H1 (cell line): Measurements from ENCODE around the gene ZP2. TPM values are rescaled to one million over a fixed set of nuclear protein-coding genes. Genes with fewer than 3 reads are reported as not detected.

Source experiments
- CTCF ChIA-PET: fragments of 300-600 bp; sonication (Branson Sonifier 250); formaldehyde crosslinking; loops from one replicate; lab custom pipeline; 2021; ENCODE audit not compliant: partially characterized antibody; lab: Charles Lee
- POLR2A ChIA-PET: fragments of 300-600 bp; sonication (Branson Sonifier 250); formaldehyde crosslinking; loops from one replicate; lab custom pipeline; 2021; ENCODE audit warnings: inconsistent platforms; ENCODE audit not compliant: partially characterized antibody; lab: Charles Lee
- DNase-seq, 2 experiments: peaks; one replicate each; pipeline versions ENCODE4 v3.0.0 to v3.0.0-alpha.2; 2010 to 2022; ENCODE audit warnings: low spot score in 2 of 2, low read depth in 1 of 2, mixed read lengths in 1 of 2
- FAIRE-seq: peaks from 2 replicates; lab custom pipeline; 2011; peaks lifted over from hg19 to GRCh38; lab: Jason Lieb, UNC
- H2AFZ ChIP-seq: 2 replicates; pipeline ENCODE4 v1.8.1; 2012; ENCODE audit warnings: low read length, inconsistent platforms
- H2AK5ac ChIP-seq: 2 replicates; pipeline ENCODE4 v1.6.1; 2013; ENCODE audit warnings: low read depth, low read length
- H2BK120ac ChIP-seq: replicated peaks from 2 replicates; pipeline ENCODE3; 2013; ENCODE audit warnings: low read depth, low read length, inconsistent platforms
- H2BK12ac ChIP-seq: 2 replicates; pipeline ENCODE4 v1.6.1; 2013; ENCODE audit warnings: low read depth, low read length
- H2BK15ac ChIP-seq: 2 replicates; pipeline ENCODE4 v1.6.1; 2013; ENCODE audit warnings: low read length
- H2BK20ac ChIP-seq: 2 replicates; pipeline ENCODE4 v1.6.1; 2013; ENCODE audit warnings: low read length
- H2BK5ac ChIP-seq: 2 replicates; pipeline ENCODE4 v1.6.1; 2013; ENCODE audit warnings: low read depth, low read length
- H3K14ac ChIP-seq: 2 replicates; pipeline ENCODE4 v1.6.1; 2013; ENCODE audit warnings: inconsistent platforms; ENCODE audit not compliant: insufficient read length
- H3K18ac ChIP-seq: 2 replicates; pipeline ENCODE4 v1.6.1; 2013; ENCODE audit warnings: low read length; ENCODE audit errors: extremely low read depth
- H3K23ac ChIP-seq: 2 replicates; pipeline ENCODE4 v1.6.1; 2013; ENCODE audit warnings: inconsistent platforms; ENCODE audit not compliant: insufficient read length
- H3K23me2 ChIP-seq: 2 replicates; pipeline ENCODE4 v1.6.1; 2013; ENCODE audit warnings: low read depth, low read length
- H3K27ac ChIP-seq: 2 replicates; pipeline ENCODE4 v1.6.1; 2011; ENCODE audit warnings: low read depth, low read length, inconsistent platforms
- H3K27me3 ChIP-seq, 4 experiments: replicated peaks in 1 of 4; 1 replicate in 1 of 4; 2 replicates in 3 of 4; pipeline versions ENCODE4 v1.6.1 to v1.8.1; 2011 to 2013; ENCODE audit warnings: low read length in 3 of 4, mild to moderate bottlenecking in 3 of 4, inconsistent platforms in 2 of 4, mixed read lengths in 2 of 4, moderate library complexity in 1 of 4; ENCODE audit not compliant: control insufficient read depth in 3 of 4, insufficient read depth in 3 of 4; ENCODE audit errors: extremely low read depth in 1 of 4
- H3K36me3 ChIP-seq, 4 experiments: 2 replicates each; pipeline versions ENCODE4 v1.6.1 to v1.8.1; 2011 to 2013; ENCODE audit warnings: mild to moderate bottlenecking in 4 of 4, low read length in 3 of 4, moderate library complexity in 2 of 4, control low read depth in 1 of 4, inconsistent platforms in 1 of 4; ENCODE audit not compliant: insufficient read depth in 4 of 4, control insufficient read depth in 2 of 4
- H3K4ac ChIP-seq: replicated peaks from 2 replicates; pipeline ENCODE3; 2013; ENCODE audit warnings: low read length, low read depth, mixed read lengths, inconsistent platforms; ENCODE audit not compliant: insufficient read length
- H3K4me1 ChIP-seq, 4 experiments: replicated peaks in 1 of 4; 1 replicate in 1 of 4; 2 replicates in 3 of 4; pipeline versions ENCODE4 v1.6.1 to v1.8.1; 2011 to 2013; ENCODE audit warnings: low read length in 3 of 4, inconsistent platforms in 2 of 4, mixed read lengths in 1 of 4; ENCODE audit not compliant: insufficient read depth in 4 of 4, control insufficient read depth in 3 of 4
- H3K4me2 ChIP-seq, 2 experiments: 2 replicates each; pipeline versions ENCODE4 v1.6.1 to v1.8.1; 2011 to 2013; ENCODE audit warnings: low read depth in 2 of 2, low read length in 2 of 2, control low read depth in 1 of 2, inconsistent platforms in 1 of 2, mild to moderate bottlenecking in 1 of 2; ENCODE audit not compliant: insufficient read depth in 1 of 2
- H3K4me3 ChIP-seq, 4 experiments: fragments of 200-600, 300-600 bp in 1 of 4; sonication (generic), shearing (Covaris generic), sonication (Bioruptor Twin) in 1 of 4; 2 replicates each; pipeline versions ENCODE4 v1.5.1 to v1.8.1; 2011 to 2016; ENCODE audit warnings: low read length in 4 of 4, low read depth in 3 of 4, control low read depth in 2 of 4, inconsistent platforms in 2 of 4, mild to moderate bottlenecking in 2 of 4, mixed read lengths in 1 of 4, moderate library complexity in 1 of 4; ENCODE audit not compliant: insufficient read depth in 2 of 4; ENCODE audit errors: extremely low read depth in 1 of 4
- H3K56ac ChIP-seq: replicated peaks from 2 replicates; pipeline ENCODE3; 2013; ENCODE audit warnings: low read depth, mild to moderate bottlenecking, mixed read lengths, low read length, inconsistent platforms; ENCODE audit not compliant: insufficient read length
- H3K79me1 ChIP-seq: 2 replicates; pipeline ENCODE4 v1.6.1; 2013; ENCODE audit warnings: low read depth, low read length, control low read depth
- H3K79me2 ChIP-seq, 2 experiments: 2 replicates each; pipeline versions ENCODE4 v1.6.1 to v1.8.1; 2012 to 2013; ENCODE audit warnings: low read length in 2 of 2, mild to moderate bottlenecking in 2 of 2, inconsistent platforms in 1 of 2; ENCODE audit not compliant: insufficient read depth in 2 of 2, control insufficient read depth in 1 of 2
- H3K9ac ChIP-seq, 4 experiments: replicated peaks in 1 of 4; 1 replicate in 1 of 4; 2 replicates in 3 of 4; pipeline versions ENCODE4 v1.6.1 to v1.8.1; 2011 to 2013; ENCODE audit warnings: low read depth in 3 of 4, low read length in 3 of 4, control low read depth in 2 of 4, mild to moderate bottlenecking in 2 of 4, moderate library complexity in 2 of 4, inconsistent platforms in 1 of 4; ENCODE audit errors: extremely low read depth in 1 of 4
- H3K9me3 ChIP-seq, 2 experiments: 2 replicates each; pipeline versions ENCODE4 v1.6.1 to v1.8.1; 2012 to 2013; ENCODE audit warnings: mild to moderate bottlenecking in 2 of 2, moderate library complexity in 2 of 2, control low read depth in 1 of 2, inconsistent platforms in 1 of 2, low read depth in 1 of 2, low read length in 1 of 2, mixed read lengths in 1 of 2; ENCODE audit not compliant: insufficient read depth in 2 of 2
- H4K20me1 ChIP-seq, 2 experiments: replicated peaks in 1 of 2; 2 replicates each; pipeline versions ENCODE3 to v1.8.1; 2011 to 2013; ENCODE audit warnings: inconsistent platforms in 2 of 2, low read length in 2 of 2, mild to moderate bottlenecking in 1 of 2; ENCODE audit not compliant: insufficient read depth in 2 of 2, control insufficient read depth in 1 of 2
- H4K5ac ChIP-seq: 2 replicates; pipeline ENCODE4 v1.6.1; 2013; ENCODE audit warnings: low read length, low read depth, mixed read lengths, inconsistent platforms; ENCODE audit not compliant: insufficient read length
- H4K8ac ChIP-seq: 2 replicates; pipeline ENCODE4 v1.8.0; 2013; ENCODE audit warnings: mild to moderate bottlenecking, moderate library complexity, low read length, inconsistent platforms; ENCODE audit not compliant: insufficient read depth; ENCODE audit errors: extremely low read depth
- H4K91ac ChIP-seq: replicated peaks from 2 replicates; pipeline ENCODE3; 2013; ENCODE audit warnings: low read length, mixed read lengths, inconsistent platforms; ENCODE audit not compliant: insufficient read length
- CEBPB ChIP-seq: IDR thresholded peaks from 2 replicates; pipeline ENCODE4 v1.6.1; 2012; ENCODE audit warnings: low read depth, low read length
- CREB1 ChIP-seq: IDR thresholded peaks from 2 replicates; pipeline ENCODE4 v1.6.1; 2012; ENCODE audit warnings: inconsistent platforms
- HDAC6 ChIP-seq: IDR thresholded peaks from one replicate; pipeline ENCODE4 v1.7.1; 2012; ENCODE audit warnings: low read depth, mild to moderate bottlenecking, inconsistent platforms, low read length, moderate library complexity
- WGBS, 2 experiments: shearing (Covaris generic) in 1 of 2; methylation state at CpG; one replicate each; pipeline versions ENCODE4 v1.1.6 to v1.1.7; 2013 to 2015; ENCODE audit warnings: low lambda C conversion rate in 2 of 2, mixed read lengths in 2 of 2, inconsistent platforms in 1 of 2, low coverage in 1 of 2, missing lambda C conversion rate in 1 of 2; ENCODE audit not compliant: insufficient replicate concordance in 2 of 2, insufficient coverage in 1 of 2, insufficient read length in 1 of 2; ENCODE audit errors: extremely low coverage in 1 of 2, missing lambda C conversion rate in 1 of 2; 5-methylcytosine and 5-hydroxymethylcytosine counted together
- polyA plus RNA-seq, 7 experiments: library from polyadenylated mRNA; depleted of rRNA in 3 of 7; stranded (reverse) in 5 of 7; unstranded in 2 of 7; fragments of >200 nt in 5 of 7; fragments of 200-250 nt in 2 of 7; gene quantifications; 1 replicate in 5 of 7; 2 replicates in 1 of 7; 4 replicates in 1 of 7; pipeline versions ENCODE4 v1.2.1 to v1.2.3, GENCODE V29; 2011 to 2013; ENCODE audit warnings: missing spikeins in 2 of 7, mixed read lengths in 2 of 7
- total RNA-seq: library from RNA; stranded (reverse); fragmentation: NEBNext Ultra II Directional; extraction: Animal tissue kit (Norgen Biotek cat#: 25700); gene quantifications from 2 replicates; pipeline ENCODE4 v1.2.1, GENCODE V29; 2021

ZP2 gene
- total and polyA plus RNA-seq, 2 of the 8 experiments (the other 6 are each of a cell fraction or from before 2014, with no cell fraction given), result not detected

- Histone ChIP-seq H4K5ac (no peak overlapping the region), H3K79me2 (no peaks in the 10 kb centered on the region), H2AK5ac (no peak overlapping the region), H3K4me2 (no peak overlapping the region), H3K23ac (no peak overlapping the region), H3K9ac (no peak overlapping the region), H4K91ac (no peak overlapping the region), H2BK120ac (no peak overlapping the region), H3K14ac (no peak overlapping the region), H3K79me1 (no peaks in the 10 kb centered on the region), H3K56ac (no peak overlapping the region), H2BK12ac (no peak overlapping the region), H2AFZ (no peak overlapping the region), H3K4me1 (no peaks in the 10 kb centered on the region), H3K27me3 (no peaks in the 10 kb centered on the region), H3K27ac (no peak overlapping the region), H3K4ac (no peak overlapping the region), H3K9me3 (no peaks in the 10 kb centered on the region), H3K23me2 (no peaks in the 10 kb centered on the region), H2BK20ac (no peak overlapping the region), H3K4me3 (no peak overlapping the region), H3K36me3 (no peaks in the 10 kb centered on the region; a peak in 1 of 8 replicates), H3K18ac (no peak overlapping the region), H4K8ac (no peak overlapping the region), H2BK15ac (no peak overlapping the region), H2BK5ac (no peak overlapping the region), H4K20me1 (no peaks in the 10 kb centered on the region)
- no peak for DNase-seq
- TF ChIP-seq HDAC6 (no peak), CEBPB (no peak), CREB1 (no peak)
- ChIA-PET CTCF (no interaction called here), POLR2A (no interaction called here)
- 91% methylated on average over 4 of the region's 4 CpGs; no CpG with 5 or more reads in 1 of the 2 experiments for WGBS, 2 experiments
- FAIRE-seq, result no peak
Observed at GRCh38 chr16:21257284-21257683, 45.9 kb upstream of the ZP2 start.
